DOHH2 (cell line): ENCODE data around the gene PNLIPRP1.

Source experiments
- H3F3A ChIP-seq: fragments of 200-600 bp; sonication (generic), shearing (Covaris generic); 2 replicates; pipeline ENCODE4 v1.6.0; 2016; ENCODE audit warnings: antibody characterized with exemption, mild to moderate bottlenecking; ENCODE audit not compliant: control insufficient read depth, insufficient read depth
- H3K27ac ChIP-seq: fragments of 200-600 bp; sonication (generic); 2 replicates; pipeline ENCODE4 v1.5.1; 2014; ENCODE audit warnings: low read depth, mild to moderate bottlenecking, low read length, moderate library complexity
- H3K27me3 ChIP-seq: fragments of 200-600 bp; sonication (generic); 2 replicates; pipeline ENCODE4 v1.6.1; 2014; ENCODE audit warnings: mild to moderate bottlenecking, low read length, mixed read lengths; ENCODE audit not compliant: control insufficient read depth
- H3K36me3 ChIP-seq: fragments of 200-600 bp; sonication (generic); 2 replicates; pipeline ENCODE4 v1.6.1; 2014; ENCODE audit warnings: mild to moderate bottlenecking, low read length, moderate library complexity, mixed read lengths; ENCODE audit not compliant: control insufficient read depth
- H3K4me1 ChIP-seq: fragments of 200-600 bp; sonication (generic); 2 replicates; pipeline ENCODE4 v1.6.1; 2014; ENCODE audit warnings: mild to moderate bottlenecking, low read length, mixed read lengths; ENCODE audit not compliant: control insufficient read depth
- H3K4me2 ChIP-seq: fragments of 200-600 bp; sonication (generic); 2 replicates; pipeline ENCODE4 v1.6.0; 2014; ENCODE audit warnings: mild to moderate bottlenecking, low read length, moderate library complexity
- H3K4me3 ChIP-seq: fragments of 200-600 bp; sonication (generic); 2 replicates; pipeline ENCODE4 v1.5.1; 2014; ENCODE audit warnings: mild to moderate bottlenecking, low read length, mixed read lengths
- H3K79me2 ChIP-seq: fragments of 200-600 bp; sonication (generic); 2 replicates; pipeline ENCODE4 v1.6.1; 2014; ENCODE audit warnings: mild to moderate bottlenecking, low read length, mixed read lengths; ENCODE audit not compliant: control insufficient read depth
- H3K9me2 ChIP-seq: fragments of 200-600 bp; sonication (generic); replicated peaks from 2 replicates; pipeline ENCODE4 v1.6.1; 2014; ENCODE audit warnings: mild to moderate bottlenecking, low read length, mixed read lengths; ENCODE audit not compliant: control insufficient read depth
- H3K9me3 ChIP-seq: fragments of 200-600 bp; sonication (generic); 2 replicates; pipeline ENCODE4 v1.6.1; 2014; ENCODE audit warnings: antibody characterized with exemption, low read length, mixed read lengths; ENCODE audit not compliant: control insufficient read depth, insufficient read depth
- H4K20me1 ChIP-seq: fragments of 200-600 bp; sonication (generic); 2 replicates; pipeline ENCODE4 v1.6.0; 2014; ENCODE audit warnings: low read depth, mild to moderate bottlenecking, antibody characterized with exemption, low read length, moderate library complexity; ENCODE audit not compliant: control insufficient read depth, insufficient read depth
- EZH2phosphoT487 ChIP-seq: fragments of 200-600 bp; sonication (generic); IDR thresholded peaks from 2 replicates; pipeline ENCODE4 v1.6.1; 2017; ENCODE audit warnings: borderline replicate concordance, mild to moderate bottlenecking, antibody characterized with exemption, low read length, moderate library complexity, mixed read lengths
- TF ChIP-seq, protein P1 (sequence below): fragments of 200-600 bp; sonication (generic); IDR thresholded peaks from one replicate; pipeline ENCODE4 v1.5.1; 2014; ENCODE audit warnings: antibody characterized with exemption, mild to moderate bottlenecking, low read depth, low read length; ENCODE audit not compliant: poor library complexity, severe bottlenecking

PNLIPRP1 gene

DNA sequence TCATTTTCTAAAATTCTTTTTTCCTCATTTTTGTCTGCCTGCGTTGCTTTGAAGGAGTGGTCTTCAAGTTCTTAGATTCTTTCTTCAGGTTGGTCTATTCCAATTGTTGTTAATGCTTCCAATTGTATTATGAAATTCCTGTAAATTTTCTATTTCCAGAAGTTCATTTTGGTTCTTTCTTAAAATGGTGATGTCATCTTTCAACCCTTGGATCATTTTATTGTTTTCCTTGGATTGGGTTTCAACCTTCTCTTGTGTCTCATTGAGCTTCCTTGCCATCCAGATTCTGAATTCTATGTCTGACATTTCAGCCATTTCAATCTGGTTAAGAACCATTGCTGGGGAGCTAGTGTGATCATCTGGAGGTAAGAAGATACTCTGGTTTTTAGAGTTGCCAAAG, 63.1 kb downstream of the PNLIPRP1 start:
- H3K4me1 ChIP-seq = no peaks in the 10 kb centered on the region
- no peak for TF ChIP-seq EZH2phosphoT487
- TF ChIP-seq, protein P1, sequence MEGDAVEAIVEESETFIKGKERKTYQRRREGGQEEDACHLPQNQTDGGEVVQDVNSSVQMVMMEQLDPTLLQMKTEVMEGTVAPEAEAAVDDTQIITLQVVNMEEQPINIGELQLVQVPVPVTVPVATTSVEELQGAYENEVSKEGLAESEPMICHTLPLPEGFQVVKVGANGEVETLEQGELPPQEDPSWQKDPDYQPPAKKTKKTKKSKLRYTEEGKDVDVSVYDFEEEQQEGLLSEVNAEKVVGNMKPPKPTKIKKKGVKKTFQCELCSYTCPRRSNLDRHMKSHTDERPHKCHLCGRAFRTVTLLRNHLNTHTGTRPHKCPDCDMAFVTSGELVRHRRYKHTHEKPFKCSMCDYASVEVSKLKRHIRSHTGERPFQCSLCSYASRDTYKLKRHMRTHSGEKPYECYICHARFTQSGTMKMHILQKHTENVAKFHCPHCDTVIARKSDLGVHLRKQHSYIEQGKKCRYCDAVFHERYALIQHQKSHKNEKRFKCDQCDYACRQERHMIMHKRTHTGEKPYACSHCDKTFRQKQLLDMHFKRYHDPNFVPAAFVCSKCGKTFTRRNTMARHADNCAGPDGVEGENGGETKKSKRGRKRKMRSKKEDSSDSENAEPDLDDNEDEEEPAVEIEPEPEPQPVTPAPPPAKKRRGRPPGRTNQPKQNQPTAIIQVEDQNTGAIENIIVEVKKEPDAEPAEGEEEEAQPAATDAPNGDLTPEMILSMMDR = no peak

DNA sequence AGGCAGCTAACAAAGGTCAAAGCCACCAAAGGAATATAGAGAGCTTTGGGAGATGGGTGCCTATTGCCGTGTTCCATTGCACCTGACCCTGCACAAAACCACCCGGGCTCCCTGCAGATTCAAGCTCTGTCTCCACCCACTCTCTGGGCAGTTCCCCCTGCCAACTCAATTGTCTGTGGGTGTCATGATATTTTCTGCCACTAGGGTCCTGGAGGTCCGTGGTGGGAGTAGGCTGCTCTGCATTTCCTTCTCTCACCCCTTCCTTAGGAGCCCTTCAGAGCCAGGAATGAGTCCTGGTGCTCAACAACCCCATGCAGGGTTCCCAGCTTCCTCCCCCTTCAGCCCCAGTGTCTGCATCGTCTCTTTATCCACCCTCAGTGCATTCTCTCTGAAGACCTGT, 64.1 kb downstream of the PNLIPRP1 start:
- H3F3A ChIP-seq = no peaks in the 10 kb centered on the region
- no peaks in the 10 kb centered on the region for H3K9me2 ChIP-seq
- no peak overlapping the region for H3K4me3 ChIP-seq
- H3K27me3 ChIP-seq = no peaks in the 10 kb centered on the region
- no peak overlapping the region for H3K4me2 ChIP-seq
- H4K20me1 ChIP-seq = no peaks in the 10 kb centered on the region
- no peaks in the 10 kb centered on the region for H3K9me3 ChIP-seq
- H3K79me2 ChIP-seq = no peaks in the 10 kb centered on the region
- H3K27ac ChIP-seq = no peak overlapping the region
- TF ChIP-seq EZH2phosphoT487 = no peak
- TF ChIP-seq, protein P1 = peak; percentile 49
- no peaks in the 10 kb centered on the region for H3K4me1 ChIP-seq
- H3K36me3 ChIP-seq = no peaks in the 10 kb centered on the region

More for the DNA sequence above, 63.1 kb downstream of the PNLIPRP1 start:
- H3K4me3 ChIP-seq = no peak overlapping the region
- no peaks in the 10 kb centered on the region for H3K79me2 ChIP-seq
- no peak overlapping the region for H3K4me2 ChIP-seq
- no peaks in the 10 kb centered on the region for H3K27me3 ChIP-seq
- H3K9me3 ChIP-seq = no peaks in the 10 kb centered on the region
- H4K20me1 ChIP-seq = no peaks in the 10 kb centered on the region
- no peak overlapping the region for H3K27ac ChIP-seq
- H3K36me3 ChIP-seq = no peaks in the 10 kb centered on the region
- H3F3A ChIP-seq = no peaks in the 10 kb centered on the region
- H3K9me2 ChIP-seq = no peaks in the 10 kb centered on the region

DNA sequence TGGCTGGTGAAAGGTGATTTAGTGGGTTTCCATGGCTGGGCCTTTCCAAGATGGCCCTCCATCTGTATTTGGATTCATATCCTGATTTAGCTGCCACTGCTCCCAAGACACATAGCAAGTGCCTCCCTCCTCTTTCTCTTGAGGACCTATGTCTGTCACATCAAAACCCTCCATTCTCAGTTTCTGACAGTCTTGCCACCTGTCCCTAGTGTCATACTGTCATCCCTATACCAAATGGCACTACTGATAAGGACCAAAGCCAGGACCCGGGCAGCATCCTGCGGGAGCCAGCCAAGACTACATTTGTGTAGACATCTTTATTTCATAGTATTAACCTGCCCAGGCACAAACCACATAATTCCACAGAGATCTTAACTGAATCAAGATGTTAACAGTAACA, 64.8 kb downstream of the PNLIPRP1 start:
- no peaks in the 10 kb centered on the region for H3K9me3 ChIP-seq
- no peak overlapping the region for H3K4me2 ChIP-seq
- no peaks in the 10 kb centered on the region for H3K36me3 ChIP-seq
- H3K4me1 ChIP-seq = no peaks in the 10 kb centered on the region
- no peaks in the 10 kb centered on the region for H4K20me1 ChIP-seq
- H3K9me2 ChIP-seq = no peaks in the 10 kb centered on the region
- H3K27me3 ChIP-seq = no peaks in the 10 kb centered on the region
- H3K27ac ChIP-seq = no peak overlapping the region
- no peak overlapping the region for H3K4me3 ChIP-seq
- no peaks in the 10 kb centered on the region for H3K79me2 ChIP-seq
- H3F3A ChIP-seq = no peaks in the 10 kb centered on the region
- TF ChIP-seq EZH2phosphoT487 = no peak
- TF ChIP-seq, protein P1 = no peak

DNA sequence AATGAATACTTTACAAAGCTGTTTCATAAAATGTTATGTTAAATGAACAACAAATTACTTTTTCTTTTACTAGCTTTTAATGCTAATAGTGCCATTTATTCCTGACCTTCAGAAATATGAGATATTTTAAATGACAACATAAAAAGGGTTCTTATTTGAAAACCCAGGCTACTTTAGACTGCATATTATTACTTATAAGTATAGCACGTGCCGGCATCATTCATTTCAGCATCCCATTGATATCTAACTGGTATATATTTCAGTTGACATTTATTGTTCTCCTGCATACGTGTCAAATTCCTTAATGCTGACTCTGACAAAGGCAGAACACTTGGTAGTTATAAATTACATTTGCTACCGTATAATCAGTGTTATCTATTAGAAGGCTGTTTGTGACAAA, 65.3 kb downstream of the PNLIPRP1 start:
- Histone ChIP-seq H3K4me2 (no peak overlapping the region), H3K79me2 (no peaks in the 10 kb centered on the region), H3F3A (no peaks in the 10 kb centered on the region), H4K20me1 (no peaks in the 10 kb centered on the region), H3K9me3 (no peaks in the 10 kb centered on the region), H3K27me3 (no peaks in the 10 kb centered on the region), H3K4me3 (no peak overlapping the region), H3K9me2 (no peaks in the 10 kb centered on the region), H3K4me1 (no peaks in the 10 kb centered on the region), H3K36me3 (no peaks in the 10 kb centered on the region), H3K27ac (no peak overlapping the region)
- TF ChIP-seq EZH2phosphoT487 = no peak
- TF ChIP-seq, protein P1 = no peak
